Measurements from ENCODE around the gene LUM.

- TF ChIP-seq CTCF (IDR thresholded peaks at IDR 0.05; ENCODE audit: insufficient read depth, low read depth, low read length) (no peak), EZH2 (IDR thresholded peaks at IDR 0.05; ENCODE audit: insufficient read depth, low read length) (no peak)
These were observed 29.0 kb upstream of the LUM start for GRCh38 chr12:91140026-91140931.
